ENCODE results near the gene GNAT1. TPM values are rescaled to one million over a fixed set of nuclear protein-coding genes. Genes with fewer than 3 reads are reported as not detected.

GNAT1 gene
- total RNA-seq, 1 experiment from 2014 or later = 0.13 TPM

- CTCF ChIA-PET = interaction anchor here (1.3 to 17.1 kb wide), 5 partner anchors 10 to 50 kb away, joined by 3 to 604 read pairs (median 6); partner anchors contain the start of genes GNAT1 and SLC38A3
- Mint-ChIP-seq H3K4me3 (no peak overlapping the region), H3K36me3 (no peaks in the 10 kb centered on the region), H3K9me3 (no peaks in the 10 kb centered on the region), H3K4me1 (peaks cover 6% of the 10 kb centered on the region; the same call in 1 of the 2 replicates), H3K27me3 (ENCODE audit: low read depth) (no peaks in the 10 kb centered on the region), H3K27ac (no peak overlapping the region)
- no peak for ATAC-seq
- no peak for DNase-seq (ENCODE audit: low spot score)
- POLR2A ChIA-PET = interaction anchor here (0.6 kb wide), 1 partner anchor 170 kb away, joined by 3 read pairs; no protein-coding TSS in a partner anchor
- TF ChIP-seq GABPB1 (CRISPR knock-in tag; IDR thresholded peaks at IDR 0.05) = no peak
- TF ChIP-seq ATF1 (CRISPR knock-in tag; IDR thresholded peaks at IDR 0.05) = no peak
- no peak for TF ChIP-seq FOXJ3 (CRISPR knock-in tag; IDR thresholded peaks at IDR 0.05; ENCODE audit: borderline replicate concordance)
- TF ChIP-seq ATF2 (CRISPR knock-in tag; IDR thresholded peaks at IDR 0.05; ENCODE audit: borderline replicate concordance, low read depth) = no peak
- TF ChIP-seq ZNF219 (CRISPR knock-in tag; IDR thresholded peaks at IDR 0.05; ENCODE audit: borderline replicate concordance) = no peak
- no peak for TF ChIP-seq ARID4B (CRISPR knock-in tag; IDR thresholded peaks at IDR 0.05; ENCODE audit: borderline replicate concordance)
- no peak for TF ChIP-seq SOX15 (CRISPR knock-in tag; IDR thresholded peaks at IDR 0.05)
- no peak for TF ChIP-seq E2F1 (CRISPR knock-in tag; IDR thresholded peaks at IDR 0.05)
- no peak for TF ChIP-seq JAZF1 (CRISPR knock-in tag; IDR thresholded peaks at IDR 0.05)
- TF ChIP-seq ZNF121 (CRISPR knock-in tag; IDR thresholded peaks at IDR 0.05) = no peak
- no peak for TF ChIP-seq ZNF263 (CRISPR knock-in tag; IDR thresholded peaks at IDR 0.05; ENCODE audit: low read depth)
- no peak for TF ChIP-seq CTCF (IDR thresholded peaks at IDR 0.05)
- no peak for TF ChIP-seq CBFB (CRISPR knock-in tag; IDR thresholded peaks at IDR 0.05; ENCODE audit: low read depth)
Measured at GRCh38 chr3:50214824-50215223, 23.4 kb downstream of the GNAT1 start.

GRCh38 chr3:50215529-50215928, 24.1 kb downstream of the GNAT1 start:
- H3K9me3 Mint-ChIP-seq = no peaks in the 10 kb centered on the region
- H3K27me3 Mint-ChIP-seq (ENCODE audit: low read depth) = no peaks in the 10 kb centered on the region
- H3K4me3 Mint-ChIP-seq = no peak overlapping the region
- POLR2A ChIA-PET = no interaction called here
- H3K36me3 Mint-ChIP-seq = no peaks in the 10 kb centered on the region
- TF ChIP-seq SP1 (CRISPR knock-in tag; conservative IDR thresholded peaks at IDR 0.05) (no peak), ZNF396 (CRISPR knock-in tag; IDR thresholded peaks at IDR 0.05; ENCODE audit: borderline replicate concordance) (no peak), ATF2 (CRISPR knock-in tag; IDR thresholded peaks at IDR 0.05; ENCODE audit: borderline replicate concordance, low read depth) (no peak), RELA (CRISPR knock-in tag; IDR thresholded peaks at IDR 0.05; ENCODE audit: borderline replicate concordance) (no peak), E2F4 (CRISPR knock-in tag; IDR thresholded peaks at IDR 0.05; ENCODE audit: borderline replicate concordance, low read depth) (no peak), NFE2L1 (CRISPR knock-in tag; IDR thresholded peaks at IDR 0.05) (no peak), CBFB (CRISPR knock-in tag; IDR thresholded peaks at IDR 0.05; ENCODE audit: low read depth) (no peak)
- ATAC-seq (no peak), DNase-seq (ENCODE audit: low spot score) (no peak)
- peaks cover 6% of the 10 kb centered on the region; the same call in 1 of the 2 replicates for H3K4me1 Mint-ChIP-seq
- H3K27ac Mint-ChIP-seq = no peak overlapping the region
- CTCF ChIA-PET = interaction anchor here (0.7 to 17.1 kb wide), 11 partner anchors 9 to 54 kb away, joined by 3 to 604 read pairs (median 4); partner anchors contain the start of genes GNAT1 and SLC38A3
